Fibroblast of villous mesenchyme (primary cell): Measurements from ENCODE around the gene CDHR3. TPM values are rescaled to one million over a fixed set of nuclear protein-coding genes. Genes with fewer than 3 reads are reported as not detected.
A peak's percentile ranks its signal among the peaks of the same experiment; 100 is the strongest.
"Not testable (repeated sequence)": the region's sequence is repeated elsewhere in the genome, so short reads cannot be mapped to it uniquely, and the experiment has no call there.

Source experiments
- DNase-seq: peaks from one replicate; pipeline ENCODE4 v3.0.0-alpha.2; 2010; ENCODE audit warnings: low read depth
- H3K4me3 ChIP-seq: 2 replicates; pipeline ENCODE4 v1.5.1; 2011; ENCODE audit warnings: low read depth, mild to moderate bottlenecking, low read length
- total RNA-seq: library from RNA; depleted of rRNA; stranded (reverse); fragments of >200 nt; gene quantifications from 2 replicates; pipeline ENCODE4 v1.2.3, GENCODE V29; 2012
- TF ChIP-seq, protein P1 (sequence below): IDR thresholded peaks from 2 replicates; pipeline ENCODE4 v1.5.1; 2012; ENCODE audit warnings: low read depth, mild to moderate bottlenecking, low read length; ENCODE audit not compliant: insufficient read depth

CDHR3 gene
- total RNA-seq, 1 donor: 9.1 TPM

DNA sequence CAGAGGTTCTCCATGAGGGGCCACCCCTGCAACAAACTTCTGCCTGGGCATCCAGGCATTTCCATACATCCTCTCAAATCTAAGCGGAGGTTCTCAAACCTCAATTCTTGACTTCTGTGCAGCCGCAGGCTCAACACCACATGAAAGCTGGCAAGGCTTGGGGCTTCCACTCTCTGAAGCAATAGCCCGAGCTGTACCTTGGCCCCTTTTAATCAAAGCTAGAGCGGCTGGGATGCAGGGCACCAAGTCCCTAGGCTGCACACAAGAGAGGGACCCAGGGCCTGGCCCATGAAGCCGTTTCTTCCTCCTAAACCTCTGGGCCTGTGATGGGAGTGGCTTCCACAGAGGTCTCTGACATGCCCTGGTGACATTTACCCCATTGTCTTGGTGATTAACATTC lies 43.8 kb downstream of the CDHR3 start:
- DNase-seq: no peak
- TF ChIP-seq, protein P1, sequence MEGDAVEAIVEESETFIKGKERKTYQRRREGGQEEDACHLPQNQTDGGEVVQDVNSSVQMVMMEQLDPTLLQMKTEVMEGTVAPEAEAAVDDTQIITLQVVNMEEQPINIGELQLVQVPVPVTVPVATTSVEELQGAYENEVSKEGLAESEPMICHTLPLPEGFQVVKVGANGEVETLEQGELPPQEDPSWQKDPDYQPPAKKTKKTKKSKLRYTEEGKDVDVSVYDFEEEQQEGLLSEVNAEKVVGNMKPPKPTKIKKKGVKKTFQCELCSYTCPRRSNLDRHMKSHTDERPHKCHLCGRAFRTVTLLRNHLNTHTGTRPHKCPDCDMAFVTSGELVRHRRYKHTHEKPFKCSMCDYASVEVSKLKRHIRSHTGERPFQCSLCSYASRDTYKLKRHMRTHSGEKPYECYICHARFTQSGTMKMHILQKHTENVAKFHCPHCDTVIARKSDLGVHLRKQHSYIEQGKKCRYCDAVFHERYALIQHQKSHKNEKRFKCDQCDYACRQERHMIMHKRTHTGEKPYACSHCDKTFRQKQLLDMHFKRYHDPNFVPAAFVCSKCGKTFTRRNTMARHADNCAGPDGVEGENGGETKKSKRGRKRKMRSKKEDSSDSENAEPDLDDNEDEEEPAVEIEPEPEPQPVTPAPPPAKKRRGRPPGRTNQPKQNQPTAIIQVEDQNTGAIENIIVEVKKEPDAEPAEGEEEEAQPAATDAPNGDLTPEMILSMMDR: no peak
- no peak overlapping the region for H3K4me3 ChIP-seq

DNA sequence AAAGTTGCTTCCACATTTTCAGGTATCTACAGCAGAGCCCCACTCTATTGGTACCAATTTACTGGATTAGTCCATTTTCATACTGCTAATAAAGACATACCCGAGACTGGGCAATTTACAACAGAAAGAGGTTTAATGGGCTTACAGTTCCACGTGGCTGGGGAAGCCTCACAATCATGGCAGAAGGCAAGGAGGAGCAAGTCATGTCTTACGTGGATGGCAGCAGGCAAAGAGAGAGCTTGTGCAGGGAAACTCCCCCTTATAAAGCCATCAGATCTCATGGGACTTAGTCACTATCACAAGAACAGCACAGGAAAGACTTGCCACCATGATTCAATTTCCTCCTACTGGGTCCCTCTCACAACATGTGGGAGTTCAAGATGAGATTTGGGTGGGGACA lies 44.7 kb downstream of the CDHR3 start:
- not testable (repeated sequence) for H3K4me3 ChIP-seq, DNase-seq

DNA sequence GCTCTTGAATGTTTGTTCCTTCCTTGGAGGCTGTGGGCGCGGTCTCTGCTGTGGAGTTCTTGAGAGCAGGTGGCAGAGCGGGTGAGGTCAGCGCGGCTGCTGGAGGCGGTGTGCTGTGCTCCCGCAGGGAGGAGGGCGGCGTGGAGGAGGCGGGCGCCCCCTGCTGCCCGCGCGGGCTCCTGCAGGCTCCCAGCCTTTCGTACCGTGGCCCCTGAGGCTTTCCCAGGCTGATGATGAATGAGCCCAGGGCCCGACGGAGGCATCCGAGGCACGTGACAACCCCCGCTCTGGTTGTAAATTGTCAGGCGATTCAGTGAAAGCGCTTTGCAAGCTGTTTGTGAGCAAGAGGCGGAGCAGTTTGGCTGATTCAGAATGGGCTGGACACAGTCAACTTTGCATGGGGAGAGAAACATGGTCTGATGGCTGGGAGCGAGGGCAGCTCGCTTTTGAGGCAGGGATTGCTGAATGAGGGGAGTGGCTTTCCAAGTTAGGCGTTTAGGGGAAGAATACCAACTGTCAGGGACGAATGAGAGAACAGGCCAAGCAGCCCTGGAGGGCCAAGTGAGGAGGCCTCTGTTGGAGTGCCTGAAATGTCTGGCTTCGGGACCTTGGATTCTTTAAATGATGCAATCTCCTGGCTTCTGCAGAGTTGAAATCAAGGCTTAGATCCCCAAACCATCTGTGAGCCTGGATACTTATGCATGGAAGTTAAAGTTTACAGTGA lies 46.6 kb downstream of the CDHR3 start:
- TF ChIP-seq, protein P1: peak; percentile 97
- H3K4me3 ChIP-seq: no peak overlapping the region
- peak; percentile 98 for DNase-seq

DNA sequence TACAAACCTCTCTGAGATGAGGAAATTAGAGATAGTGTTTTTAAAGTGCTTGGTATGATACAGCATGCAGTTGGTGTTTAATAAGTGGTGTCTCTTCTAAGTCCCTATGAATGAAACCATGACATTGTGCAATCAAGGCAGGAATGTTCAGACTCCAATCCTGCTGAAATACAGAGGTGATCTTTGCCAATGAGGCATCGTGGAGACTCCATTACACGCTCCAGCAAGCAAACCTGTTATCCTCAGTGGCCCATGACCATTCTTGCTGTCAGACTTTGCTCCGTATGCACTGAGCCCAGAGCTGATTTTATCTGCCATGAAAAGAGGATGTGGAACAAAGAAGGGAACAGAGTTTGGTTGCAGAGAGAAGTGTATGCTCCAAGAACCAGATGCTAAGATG lies 47.3 kb downstream of the CDHR3 start:
- no peak for DNase-seq
- TF ChIP-seq, protein P1: no peak
- no peak overlapping the region for H3K4me3 ChIP-seq

DNA sequence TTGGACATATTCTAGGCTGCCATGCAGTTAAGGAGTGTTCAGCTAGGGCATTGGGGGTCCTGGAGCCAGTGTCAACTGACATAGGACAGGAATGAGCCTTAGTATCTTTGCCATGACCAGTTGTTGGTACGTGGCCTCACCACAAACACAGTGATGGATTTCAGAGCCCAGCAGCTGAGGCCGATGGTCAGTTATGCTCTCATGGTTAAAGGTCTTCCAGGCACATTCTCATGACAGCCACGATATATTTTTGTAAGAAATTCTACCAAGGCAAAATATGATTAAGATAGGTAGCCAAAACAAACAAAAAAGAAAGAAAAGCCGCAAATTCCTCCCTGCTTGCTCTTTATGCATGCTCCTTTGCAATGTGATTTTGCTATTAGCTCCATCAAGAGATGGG lies 47.8 kb downstream of the CDHR3 start:
- no peak for DNase-seq
- no peak overlapping the region for H3K4me3 ChIP-seq
- TF ChIP-seq, protein P1: no peak

DNA sequence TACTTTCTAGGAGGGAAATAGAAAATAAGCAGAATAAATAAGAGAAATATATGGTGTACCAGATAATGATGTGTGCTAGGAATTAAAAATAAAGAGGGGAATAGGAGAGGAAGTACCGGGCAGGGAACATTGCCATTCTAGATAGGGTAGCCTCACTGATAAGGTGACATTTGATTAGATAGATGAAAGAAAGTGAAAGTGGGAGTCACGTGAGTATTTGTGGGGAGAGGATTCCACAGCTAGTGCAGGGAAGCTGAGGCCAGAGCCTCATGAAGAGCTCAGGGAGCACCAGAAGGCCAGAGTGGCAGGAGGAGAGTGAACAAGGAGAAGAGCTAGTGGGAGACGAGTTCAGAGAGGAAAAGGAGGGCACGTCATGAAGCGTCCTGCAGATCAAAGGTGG lies 49.1 kb downstream of the CDHR3 start:
- TF ChIP-seq, protein P1: no peak
- no peak for DNase-seq
- no peak overlapping the region for H3K4me3 ChIP-seq

DNA sequence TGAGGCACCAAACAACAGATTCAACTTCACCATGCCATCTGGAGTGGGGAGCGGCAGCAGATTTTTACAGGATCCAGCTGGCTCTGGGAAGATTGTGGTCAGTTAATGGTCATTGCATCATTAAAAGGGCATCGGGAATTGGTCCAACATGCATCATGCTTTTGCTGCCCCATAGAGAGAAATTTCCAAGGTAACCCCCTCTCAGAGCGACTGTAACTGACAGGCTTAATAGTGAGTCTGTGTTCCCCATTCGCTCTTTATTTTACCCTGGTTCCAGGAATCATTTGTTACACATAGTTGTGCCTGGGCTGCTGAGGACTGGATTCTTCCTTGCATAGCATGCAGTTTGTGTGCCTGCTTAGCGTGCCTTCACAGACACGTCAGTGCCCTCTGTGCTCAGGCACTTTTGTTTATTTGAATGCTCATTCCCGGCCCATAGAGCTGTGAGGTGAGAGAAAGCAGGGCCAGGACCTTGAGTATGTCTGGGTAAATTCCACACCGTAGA lies 49.9 kb downstream of the CDHR3 start:
- peak; percentile 95 for DNase-seq
- TF ChIP-seq, protein P1: no peak
- H3K4me3 ChIP-seq: no peak overlapping the region
